ENCODE data around the gene PHTF2.

Gene PHTF2

DNA sequence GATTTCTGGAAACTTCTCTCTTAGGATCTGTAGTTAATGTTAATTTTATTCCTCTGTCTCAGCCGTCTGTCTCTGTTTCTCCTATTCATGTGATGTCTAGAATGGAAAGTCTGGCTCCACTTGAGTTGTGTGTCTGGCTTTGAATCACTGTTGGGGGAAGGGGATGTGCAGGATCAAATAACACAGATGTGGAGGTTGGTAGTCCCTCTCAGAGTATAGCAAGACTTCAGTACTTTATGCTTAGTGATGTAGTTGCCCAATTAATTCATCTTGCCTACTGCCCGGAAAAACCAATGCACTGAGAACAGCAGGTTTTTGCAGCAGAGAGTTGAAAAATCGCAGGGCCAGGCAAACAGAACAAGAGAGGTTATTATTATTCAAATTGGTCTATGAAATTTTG lies 79.2 kb downstream of the PHTF2 start:
- DNase-seq (ENCODE audit: low read depth in 2 of 2), result no peak

GRCh38 chr7:77878500-77878899 lies 79.9 kb downstream of the PHTF2 start:
- DNase-seq (ENCODE audit: low read depth in 2 of 2), result no peak

- DNase-seq (ENCODE audit: low read depth in 2 of 2), result no peak
Observed at GRCh38 chr7:77879272-77879671, 80.7 kb downstream of the PHTF2 start.

DNA sequence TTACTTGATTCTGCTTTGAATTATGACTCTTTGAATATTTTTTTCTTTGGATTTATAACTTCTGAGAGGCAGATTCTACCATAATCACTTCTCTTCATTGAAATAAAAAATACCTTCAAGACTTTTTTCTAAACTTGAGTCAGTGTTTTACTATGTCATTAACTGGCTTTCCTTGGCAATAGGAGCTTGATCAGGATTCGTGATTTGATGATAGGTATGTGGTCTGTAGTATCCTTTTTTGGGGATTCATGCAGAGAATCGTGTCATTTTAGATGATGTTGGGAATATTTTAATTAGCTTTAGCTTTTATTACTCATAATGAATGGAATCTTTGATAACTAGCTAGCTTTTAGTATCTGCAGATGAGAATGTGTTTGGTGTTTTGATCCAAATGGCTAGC lies 83.3 kb downstream of the PHTF2 start:
- no peak for DNase-seq (ENCODE audit: low read depth in 2 of 2)

DNA sequence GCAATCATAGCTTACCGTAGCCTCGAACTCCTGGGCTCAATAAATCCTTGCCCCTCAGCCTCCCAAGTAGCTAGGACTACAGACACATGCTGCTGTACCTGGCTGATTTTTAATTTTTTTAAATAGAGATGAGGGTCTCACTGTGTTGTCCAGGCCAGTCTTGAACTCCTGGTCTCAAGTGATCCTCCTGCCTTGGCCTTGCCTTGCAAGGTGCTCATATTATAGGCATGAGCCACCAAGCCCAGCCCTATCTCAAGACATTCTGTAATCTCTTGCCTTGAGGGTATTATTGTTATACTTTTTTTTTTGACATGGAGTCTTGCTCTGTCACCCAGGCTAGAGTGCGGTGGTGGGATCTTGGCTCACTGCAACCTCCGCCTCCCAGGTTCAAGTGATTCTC lies 86.6 kb downstream of the PHTF2 start:
- DNase-seq (ENCODE audit: low read depth in 2 of 2), result no peak

- DNase-seq (ENCODE audit: low read depth in 2 of 2), result no peak
Observed at GRCh38 chr7:77887567-77887966, 89.0 kb downstream of the PHTF2 start.

DNA sequence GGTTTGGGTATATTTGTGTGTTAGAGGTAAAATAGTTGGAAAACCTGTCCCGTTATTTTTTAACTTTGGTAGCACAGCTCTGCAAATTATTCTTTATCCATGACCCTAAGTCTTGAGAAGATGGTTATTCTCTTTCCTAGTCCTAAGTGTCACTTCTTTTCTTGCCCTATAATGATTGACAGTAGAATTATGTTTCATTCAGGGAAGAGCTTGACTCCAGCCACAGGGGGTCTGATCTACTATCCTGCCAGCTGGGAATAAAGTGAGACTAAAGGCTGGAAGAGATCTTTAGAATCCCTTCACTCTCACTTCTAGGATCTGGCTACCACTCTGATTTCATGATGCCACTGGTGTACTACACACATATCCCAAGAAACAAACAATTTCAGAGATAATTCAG lies 90.4 kb downstream of the PHTF2 start:
- DNase-seq (ENCODE audit: low read depth in 2 of 2), result no peak

DNA sequence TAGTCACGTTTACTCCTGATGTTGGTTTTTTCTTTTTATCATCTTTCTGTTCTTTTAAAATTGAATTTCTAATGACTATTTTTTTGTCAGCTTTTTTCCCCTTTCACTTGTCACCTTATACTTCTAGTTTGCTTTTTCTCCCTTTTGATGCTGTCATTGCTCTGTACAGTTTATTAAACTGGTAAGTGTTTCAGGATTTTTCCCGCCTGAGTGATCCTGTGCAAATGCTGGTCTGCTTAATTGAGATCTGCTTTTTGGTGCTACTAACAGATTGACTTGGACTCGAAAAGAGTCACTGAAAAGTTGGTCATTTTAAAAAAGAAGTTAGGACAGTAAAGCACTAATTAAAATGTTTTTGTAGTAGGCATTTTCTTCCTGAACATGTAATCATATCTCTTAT lies 95.2 kb downstream of the PHTF2 start:
- DNase-seq (ENCODE audit: low read depth in 2 of 2), result no peak

DNA sequence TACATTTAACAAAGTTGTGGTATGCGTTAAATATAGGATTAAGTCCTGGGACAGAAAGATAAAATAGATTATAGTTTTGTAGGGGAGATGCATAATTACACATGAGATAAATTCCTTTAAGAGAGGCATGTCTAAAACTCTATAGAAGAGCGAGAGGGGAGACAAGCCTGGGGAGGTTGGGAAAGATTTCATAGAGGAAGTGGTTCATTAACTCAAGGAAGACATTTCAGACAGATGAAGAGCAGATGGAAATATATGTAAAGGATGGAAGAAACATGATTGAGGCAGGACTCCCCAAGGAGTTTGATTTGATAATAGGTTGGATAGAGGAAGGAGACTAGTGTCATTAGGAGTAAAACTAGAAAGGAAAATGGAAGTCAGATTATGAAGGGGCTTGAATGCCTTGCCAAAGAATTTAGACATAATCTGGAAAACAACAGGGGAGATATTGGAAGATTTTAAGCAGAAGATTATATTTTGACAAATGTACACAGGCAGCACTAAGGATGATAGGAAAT lies 96.1 kb downstream of the PHTF2 start:
- no peak for DNase-seq (ENCODE audit: low read depth in 2 of 2)

GRCh38 chr7:77895905-77896304 lies 97.3 kb downstream of the PHTF2 start:
- DNase-seq (ENCODE audit: low read depth in 2 of 2), result no peak

DNA sequence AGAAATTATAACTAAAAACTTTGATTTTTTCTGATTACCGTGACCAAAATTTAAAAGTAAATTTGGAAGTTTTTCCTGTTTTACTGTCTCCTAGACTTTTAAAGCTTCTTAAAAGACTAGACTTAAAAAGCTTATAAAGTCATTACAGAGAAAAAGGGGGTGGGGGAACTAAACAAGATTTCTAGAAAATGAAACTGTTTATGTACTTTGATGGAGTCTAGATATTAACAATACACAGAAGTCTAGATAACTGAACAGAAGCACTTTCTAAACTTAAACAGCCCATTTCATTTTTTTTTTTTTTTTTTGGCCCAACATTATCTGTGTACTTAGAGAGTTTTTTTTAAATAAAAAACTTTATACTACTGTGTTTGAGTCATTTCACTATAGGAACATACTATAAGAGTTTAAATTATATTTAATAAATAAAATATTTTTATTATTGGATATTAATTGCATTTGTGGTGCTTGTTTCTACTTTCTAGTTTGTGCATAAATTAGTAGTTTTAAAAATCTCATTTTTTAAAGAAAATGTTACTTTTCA lies 98.5 kb downstream of the PHTF2 start:
- DNase-seq (ENCODE audit: low read depth in 2 of 2), result no peak

GRCh38 chr7:77899516-77899915 lies 100.9 kb downstream of the PHTF2 start:
- DNase-seq (ENCODE audit: low read depth in 2 of 2), result no peak

DNA sequence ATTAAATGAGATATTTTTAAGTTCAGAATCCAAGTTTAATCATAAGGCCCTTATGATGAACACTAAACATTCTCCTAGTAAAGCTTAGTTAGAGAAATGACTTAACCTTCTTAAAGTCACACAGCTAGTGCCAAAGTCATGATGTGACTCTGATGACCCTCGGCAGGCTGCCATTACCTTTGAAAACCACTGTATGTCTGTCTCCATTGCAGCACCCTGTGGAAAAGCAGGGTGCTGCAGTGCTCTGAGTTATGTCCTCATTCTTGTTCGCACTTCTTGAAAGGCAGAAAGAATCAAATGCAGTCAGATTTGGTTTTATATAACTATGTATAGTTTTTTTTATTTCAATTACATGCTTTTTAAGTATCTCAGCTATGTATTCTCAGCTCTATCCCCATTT lies 105.0 kb downstream of the PHTF2 start:
- DNase-seq (ENCODE audit: low read depth in 2 of 2), result no peak

DNA sequence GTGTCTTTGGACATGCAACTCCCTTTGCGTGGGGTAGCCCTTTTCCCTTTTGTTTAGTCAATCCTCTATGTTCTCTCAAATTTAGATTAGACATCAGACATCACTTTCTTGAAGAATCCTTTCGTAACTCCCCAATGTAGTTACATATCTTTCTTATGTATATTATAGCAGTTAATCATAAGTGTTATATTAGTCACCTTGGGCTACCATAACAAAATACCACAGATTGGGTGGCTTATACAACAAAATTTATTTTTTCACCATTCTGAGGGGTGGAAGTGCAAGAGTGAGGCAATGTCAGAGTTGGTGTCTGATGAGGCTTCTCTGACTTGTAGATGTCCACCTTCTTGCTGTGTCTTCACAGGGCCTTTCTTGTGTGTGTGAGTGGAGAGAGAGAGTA lies 105.7 kb downstream of the PHTF2 start:
- DNase-seq (ENCODE audit: low read depth in 2 of 2), result no peak

DNA sequence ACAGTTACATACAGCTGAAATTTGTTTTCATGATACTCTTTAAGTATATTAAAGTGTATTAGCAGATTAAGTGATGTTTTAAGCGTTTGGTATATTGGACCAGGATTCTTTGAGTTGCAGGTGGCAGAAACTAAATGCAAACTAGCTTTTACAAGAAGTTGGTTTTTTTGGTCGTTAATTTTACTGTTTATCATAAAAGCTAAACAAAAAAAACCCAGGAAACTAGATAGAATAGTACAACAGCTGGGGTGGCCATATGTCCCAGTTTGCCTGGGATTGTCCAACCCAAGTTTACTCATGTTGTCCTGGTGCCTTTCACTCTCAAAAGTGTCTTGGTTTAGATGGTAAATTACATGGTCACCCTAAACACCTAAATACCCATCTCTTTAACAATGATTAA lies 108.7 kb downstream of the PHTF2 start:
- DNase-seq (ENCODE audit: low read depth in 2 of 2), result no peak

GRCh38 chr7:77908664-77909063 lies 110.1 kb downstream of the PHTF2 start:
- DNase-seq (ENCODE audit: low read depth in 2 of 2), result no peak

DNA sequence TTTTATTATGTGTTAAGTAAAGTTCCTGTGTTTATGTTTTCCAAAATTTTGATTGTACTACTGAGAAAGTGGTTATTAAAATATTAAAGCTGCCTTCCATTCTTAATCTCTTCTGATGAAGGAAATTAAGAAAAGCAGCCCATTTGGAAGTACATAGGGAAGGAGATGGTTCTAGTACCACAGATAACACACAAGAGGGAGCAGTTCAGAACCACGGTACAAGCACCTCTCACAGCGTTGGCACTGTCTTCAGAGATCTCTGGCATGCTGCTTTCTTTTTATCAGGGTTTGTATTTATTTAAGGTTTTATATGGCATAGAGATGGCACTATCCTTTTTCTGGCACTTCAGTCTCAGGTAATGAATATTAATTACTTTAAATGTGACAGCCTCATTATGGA lies 111.6 kb downstream of the PHTF2 start:
- no peak for DNase-seq (ENCODE audit: low read depth in 2 of 2)

DNA sequence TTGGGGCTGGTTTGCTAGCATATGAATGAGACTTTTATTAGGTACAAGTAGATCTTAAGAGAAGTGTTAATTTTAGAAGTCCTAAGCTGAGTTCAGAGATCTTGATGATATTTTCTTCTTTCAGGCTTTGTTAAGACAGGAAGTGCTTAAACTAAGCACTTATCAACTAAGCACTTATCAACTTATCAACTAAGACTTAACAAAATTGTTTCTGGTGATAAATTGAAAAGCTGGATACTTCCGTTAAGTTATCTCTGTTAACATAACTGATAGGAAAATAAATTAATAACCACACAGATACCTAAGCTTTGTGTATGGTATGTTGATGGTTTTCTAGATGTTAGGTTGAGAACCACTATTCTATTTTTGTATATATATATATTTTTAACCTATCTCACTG lies 113.7 kb downstream of the PHTF2 start:
- no peak for DNase-seq (ENCODE audit: low read depth in 2 of 2)

DNA sequence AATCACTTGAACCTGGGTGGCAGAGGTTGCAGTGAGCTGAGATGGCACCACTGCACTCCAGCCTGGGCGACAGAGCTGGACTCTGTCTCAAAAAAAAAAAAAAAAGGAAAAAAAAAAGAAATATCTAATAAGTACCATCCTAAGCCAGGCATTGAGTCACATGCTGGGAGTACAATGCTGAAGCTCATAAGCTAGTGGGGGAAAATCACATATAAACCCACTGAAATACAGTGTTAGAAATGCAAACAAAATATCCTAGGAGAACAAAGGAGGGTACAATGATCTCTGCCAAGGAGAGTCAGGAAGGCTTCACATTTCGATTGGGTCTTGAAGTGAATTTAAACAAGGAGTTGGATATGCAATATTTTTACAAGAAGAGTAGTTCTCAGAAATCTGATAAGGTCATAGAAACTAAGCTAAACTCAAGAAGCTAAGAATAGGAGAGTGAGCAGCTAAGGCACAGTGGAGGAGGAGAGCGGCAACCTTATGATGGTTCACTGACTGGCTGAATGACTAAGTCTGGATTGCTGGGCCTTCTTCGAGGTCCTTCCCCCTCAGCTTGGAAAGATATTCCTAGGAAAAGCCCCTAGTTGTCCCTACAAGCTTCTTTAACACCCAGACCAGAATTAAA lies 115.5 kb downstream of the PHTF2 start:
- no peak for DNase-seq (ENCODE audit: low read depth in 2 of 2)

DNA sequence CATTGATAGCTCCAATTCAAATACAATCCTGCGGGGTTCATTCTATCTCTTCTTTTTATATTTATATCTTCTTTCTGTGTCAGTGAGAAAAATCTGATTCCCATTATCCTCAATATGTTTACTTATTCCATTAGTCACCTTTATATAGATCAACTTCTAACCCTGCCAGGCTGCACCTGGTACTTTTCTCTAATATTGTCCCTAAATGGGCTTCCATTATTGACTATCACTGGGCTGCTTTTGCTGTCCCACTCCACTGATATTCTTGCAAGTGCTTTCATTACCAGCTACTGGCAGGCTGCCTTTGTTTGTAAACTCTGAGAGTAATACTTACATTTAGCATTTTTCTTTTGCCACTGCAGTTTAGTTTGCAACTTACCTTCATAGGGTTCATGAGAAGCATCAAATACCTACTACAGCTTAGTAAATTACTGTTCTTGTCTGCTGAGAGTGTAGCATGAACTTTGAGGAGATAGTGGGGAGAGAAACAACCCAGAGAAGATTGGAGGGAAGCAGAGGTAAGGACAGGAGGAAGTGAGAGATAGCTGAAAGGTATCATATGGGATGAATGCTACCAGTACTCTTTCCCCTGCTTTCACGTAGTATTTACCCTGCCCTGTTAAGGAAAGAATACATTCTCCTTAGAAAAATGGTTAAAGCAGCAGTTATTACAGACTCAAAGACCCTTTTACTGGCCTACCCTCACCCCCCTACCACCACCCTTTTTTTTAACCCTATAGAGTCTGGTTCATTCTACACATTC lies 119.1 kb downstream of the PHTF2 start:
- no peak for DNase-seq (ENCODE audit: low read depth in 2 of 2)

DNA sequence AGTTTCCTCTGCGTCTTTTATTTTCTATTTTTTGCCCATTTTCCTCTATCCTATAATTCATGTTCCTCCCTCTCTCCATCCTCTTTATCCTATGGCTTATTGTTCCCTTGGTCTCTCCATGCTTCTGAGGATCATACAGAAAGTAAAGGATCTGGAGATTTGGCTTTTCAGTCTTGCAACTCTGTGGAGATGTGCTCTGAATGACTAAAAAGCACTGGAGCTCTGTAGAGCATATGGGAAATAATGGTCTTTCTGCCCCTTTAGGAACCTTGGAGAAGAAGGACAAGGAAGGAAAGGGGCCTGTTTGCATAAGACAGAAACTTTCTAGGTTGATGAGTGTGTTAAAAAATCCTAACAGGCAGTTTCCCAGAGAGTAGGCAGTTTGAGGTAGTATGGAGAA lies 120.1 kb downstream of the PHTF2 start:
- no peak for DNase-seq (ENCODE audit: low read depth in 2 of 2)

GRCh38 chr7:77923419-77923818 lies 124.8 kb downstream of the PHTF2 start:
- DNase-seq (ENCODE audit: low read depth in 2 of 2), result no peak

- no peak for DNase-seq (ENCODE audit: low read depth in 2 of 2)
Observed at GRCh38 chr7:77930496-77930895, 131.9 kb downstream of the PHTF2 start.

Data from stimulated activated CD8-positive, alpha-beta memory T cell treated with anti-CD3 and anti-CD28 coated beads, Interleukin-7, amount 100 ng/mL, for 1 hour (primary cell).